Stomach (tissue), 8 donors: ENCODE measurements around the gene DHX57. TPM values are rescaled to one million over a fixed set of nuclear protein-coding genes. Genes with fewer than 3 reads are reported as not detected.

Experiments used
- polyA plus RNA-seq, 3 donors: library from polyadenylated mRNA; stranded (reverse); fragments of 200-250 nt; gene quantifications; one replicate each; pipeline ENCODE4 v1.2.3, GENCODE V29; 2013
- small RNA-seq, 4 donors: library from RNA; depleted of rRNA; stranded (forward); fragments of <200 nt; gene quantifications; one replicate each; pipeline ENCODE3, GENCODE V24; 2016
- total RNA-seq, 5 donors: library from RNA; depleted of rRNA; stranded (reverse); fragments of >200 nt; gene quantifications; one replicate each; pipeline versions ENCODE4 v1.1.0 to v1.2.3, GENCODE V29; 2014 to 2016
- donor health status: healthy with polysubstance abuse.
- donor health status: Bipolar disorder and iron deficiency.
- donor health status: healthy.

The DHX57 gene
- total and polyA plus RNA-seq, 8 donors: 4.1 to 29.9 (median 13.9) TPM

Small RNA genes within 50 kb of the gene (small RNA-seq; reads per million reads assigned to genes)
- 0 reads per million in 4 donors for gene RNU6-851P

Other genes starting within 250 kb of the DHX57 start
- gene GALM, start 209.8 kb downstream of the DHX57 start, total RNA-seq: 10 to 100 TPM in 1 of 5 donors, 1 to 10 TPM in 3, not detected in 1; 2.2 to 17.8 (median 6.7) TPM
- gene GALM, start 209.8 kb downstream of the DHX57 start, polyA plus RNA-seq: 10 to 100 TPM in 2 of 3 donors, 1 to 10 TPM in 1; 7.6 to 15.3 (median 12.3) TPM
- gene SRSF7, start 124.6 kb downstream of the DHX57 start, total RNA-seq: 100 to 1,000 TPM in 2 of 5 donors, 10 to 100 TPM in 3; 57.9 to 163 (median 97.5) TPM
- 100 to 1,000 TPM in 1 of 3 donors, 10 to 100 TPM in 2; 83.7 to 122 (median 88.4) TPM for gene SRSF7, start 124.6 kb downstream of the DHX57 start, polyA plus RNA-seq
- gene GEMIN6, start 97.7 kb downstream of the DHX57 start, total RNA-seq: 1 to 10 TPM in 2 of 5 donors, under 1 TPM in 1, not detected in 2; 0.58 to 8.3 (median 4.5) TPM
- gene GEMIN6, start 97.7 kb downstream of the DHX57 start, polyA plus RNA-seq: 10 to 100 TPM in 2 of 3 donors, 1 to 10 TPM in 1; 7.9 to 14.0 (median 11.8) TPM
- gene MORN2, start within 50 bp of the DHX57 start, total RNA-seq: 10 to 100 TPM in 1 of 5 donors, 1 to 10 TPM in 2, not detected in 2; 1.3 to 14.1 (median 2.6) TPM
- 10 to 100 TPM; 23.0 to 33.1 (median 26.9) TPM for gene MORN2, start within 50 bp of the DHX57 start, polyA plus RNA-seq
- 1 to 10 TPM in 1 of 5 donors, under 1 TPM in 3, not detected in 1; under 0.01 to 2.0 (median 0.73) TPM for gene ARHGEF33, start 13.9 kb upstream of the DHX57 start, total RNA-seq
- gene ARHGEF33, start 13.9 kb upstream of the DHX57 start, polyA plus RNA-seq: under 1 TPM; 0.19 to 0.61 (median 0.25) TPM
- gene SOS1, start 245.1 kb upstream of the DHX57 start, total RNA-seq: 10 to 100 TPM in 4 of 5 donors, 1 to 10 TPM in 1; 5.2 to 46.4 (median 39.7) TPM
- gene SOS1, start 245.1 kb upstream of the DHX57 start, polyA plus RNA-seq: 1 to 10 TPM; 4.5 to 6.3 (median 6.3) TPM